Stomach (tissue), 9 donors: ENCODE measurements around the gene MDM4. TPM values are rescaled to one million over a fixed set of nuclear protein-coding genes. Genes with fewer than 3 reads are reported as not detected.
A peak's percentile ranks its signal among the peaks of the same experiment; 100 is the strongest.
"Not testable (repeated sequence)": the region's sequence is repeated elsewhere in the genome, so short reads cannot be mapped to it uniquely, and the experiment has no call there.

ENCODE experiments used
- DNase-seq, 2 donors: peaks; one replicate each; pipeline versions ENCODE4 v3.0.0 to v3.0.0-alpha.2; 2013 to 2019
- H3K27ac ChIP-seq, 5 donors: fragments of 200-600 bp in 4 of 5; sonication (generic) in 4 of 5; one replicate each; pipeline ENCODE4 v1.5.1; 2013 to 2019; ENCODE audit warnings: mild to moderate bottlenecking in 1 of 5, moderate library complexity in 1 of 5
- H3K27me3 ChIP-seq, 3 donors: fragments of 200-600 bp; sonication (generic); one replicate each; pipeline ENCODE4 v1.5.1; 2017 to 2019; ENCODE audit warnings: mixed run types in 1 of 3
- H3K36me3 ChIP-seq, 4 donors: fragments of 200-600 bp; sonication (generic); 1 replicate in 3 of 4; 2 replicates in 1 of 4; pipeline ENCODE4 v1.5.1; 2016 to 2019
- H3K4me1 ChIP-seq, 4 donors: fragments of 200-600 bp; sonication (generic); one replicate each; pipeline ENCODE4 v1.5.1; 2016 to 2019
- H3K4me3 ChIP-seq, 4 donors: fragments of 200-600 bp; sonication (generic) in 3 of 4; one replicate each; pipeline ENCODE4 v1.5.1; 2016 to 2019; ENCODE audit warnings: mild to moderate bottlenecking in 1 of 4
- H3K9me3 ChIP-seq, 4 donors: fragments of 200-600 bp; sonication (generic); one replicate each; pipeline ENCODE4 v1.5.1; 2016 to 2019
- CTCF ChIP-seq, 7 experiments: fragments of 450-650 bp in 4 of 7; fragments of 200-600 bp in 3 of 7; sonication (generic) in 3 of 7; IDR thresholded peaks; one replicate each; pipeline ENCODE4 v1.5.1; 2016 to 2019; ENCODE audit warnings: antibody characterized with exemption in 7 of 7, control low read depth in 2 of 7, mild to moderate bottlenecking in 1 of 7
- EP300 ChIP-seq: sonication (generic); formaldehyde crosslinking; IDR thresholded peaks from one replicate; pipeline ENCODE4 v1.6.1; 2017; ENCODE audit warnings: antibody characterized with exemption
- POLR2A ChIP-seq, 4 donors: fragments of 450-650 bp; IDR thresholded peaks; one replicate each; pipeline ENCODE4 v1.6.1; 2016; ENCODE audit warnings: antibody characterized with exemption in 4 of 4, control low read depth in 2 of 4, mild to moderate bottlenecking in 1 of 4, moderate library complexity in 1 of 4
- POLR2AphosphoS5 ChIP-seq, 3 donors: sonication (generic); formaldehyde crosslinking; IDR thresholded peaks; one replicate each; pipeline ENCODE4 v1.6.1; 2016; ENCODE audit warnings: antibody characterized with exemption in 3 of 3
- WGBS, 5 donors: extraction: QIAGEN DNeasy Blood & Tissue Kit in 3 of 5; methylation state at CpG; one replicate each; pipeline versions ENCODE4 v1.1.5 to v1.1.7; 2013 to 2018; 5-methylcytosine and 5-hydroxymethylcytosine counted together
- intact Hi-C: fragments of 100-400 bp; cut with DNase I; formaldehyde crosslinking; loops from one replicate; pipeline ENCODE4 v1.15.1; 2023; ENCODE audit warnings: low total_unique reads
- polyA plus RNA-seq, 3 donors: library from polyadenylated mRNA; stranded (reverse); fragments of 200-250 nt; gene quantifications; one replicate each; pipeline ENCODE4 v1.2.3, GENCODE V29; 2013
- total RNA-seq, 5 donors: library from RNA; depleted of rRNA; stranded (reverse); fragments of >200 nt; gene quantifications; one replicate each; pipeline versions ENCODE4 v1.1.0 to v1.2.3, GENCODE V29; 2014 to 2016
- donor health status: healthy with polysubstance abuse.
- donor health status: Bipolar disorder and iron deficiency.
- donor health status: healthy.

Gene MDM4
- total and polyA plus RNA-seq, 8 donors = 2.3 to 265 (median 44.4) TPM

- DNase-seq = no peak
- Histone ChIP-seq H3K27ac (no peak overlapping the region), H3K4me1 (peaks cover 18 to 42% (median 20%) of the 10 kb centered on the region in 4 donors), H3K27me3 (no peaks in the 10 kb centered on the region), H3K4me3 (no peak overlapping the region), H3K36me3 (no peaks in the 10 kb centered on the region), H3K9me3 (no peaks in the 10 kb centered on the region)
- intact Hi-C loops = no loop called here
- 81 to 89% (median 87%) methylated on average over 9 of the region's 9 CpGs for WGBS, 5 donors
- no peak for TF ChIP-seq EP300
- TF ChIP-seq POLR2AphosphoS5 (IDR thresholded peaks at IDR 0.05) = no peak
- no peak for TF ChIP-seq POLR2A (IDR thresholded peaks at IDR 0.05)
These were observed 7.0 kb upstream of the MDM4 start for GRCh38 chr1:204509186-204509635.

- intact Hi-C loops = no loop called here
- TF ChIP-seq EP300 = no peak
- no peak for TF ChIP-seq CTCF (IDR thresholded peaks at IDR 0.05)
- no peak for TF ChIP-seq POLR2A (IDR thresholded peaks at IDR 0.05)
- TF ChIP-seq POLR2AphosphoS5 (IDR thresholded peaks at IDR 0.05) = no peak
- H3K27ac ChIP-seq = no peak overlapping the region
These were observed 4.8 kb upstream of the MDM4 start for GRCh38 chr1:204511366-204511765.

GRCh38 chr1:204513117-204513716 is 3.0 kb upstream of the MDM4 start:
- peaks cover 13 to 25% (median 17%) of the 10 kb centered on the region in 4 donors for H3K4me1 ChIP-seq
- peaks cover 0 to 4% (median 2%) of the 10 kb centered on the region in 4 donors for H3K36me3 ChIP-seq
- no peak for TF ChIP-seq POLR2AphosphoS5 (IDR thresholded peaks at IDR 0.05)
- TF ChIP-seq CTCF (IDR thresholded peaks at IDR 0.05) = no peak
- no peak for TF ChIP-seq EP300
- H3K27me3 ChIP-seq = no peaks in the 10 kb centered on the region
- no peaks in the 10 kb centered on the region for H3K9me3 ChIP-seq
- H3K4me3 ChIP-seq = no peak overlapping the region
- intact Hi-C loops = no loop called here
- H3K27ac ChIP-seq = peak overlapping the region; percentile 39 to 77 (median 49)
- 54 to 77% (median 69%) methylated on average over 15 of the region's 15 CpGs for WGBS, 5 donors
- DNase-seq = no peak

More at GRCh38 chr1:204511366-204511765, 4.8 kb upstream of the MDM4 start:
- Histone ChIP-seq H3K9me3 (no peaks in the 10 kb centered on the region), H3K4me1 (peaks cover 6 to 29% (median 14%) of the 10 kb centered on the region in 4 donors), H3K27me3 (no peaks in the 10 kb centered on the region), H3K4me3 (no peak overlapping the region), H3K36me3 (no peaks in the 10 kb centered on the region)
- no peak for DNase-seq

GRCh38 chr1:204514828-204515227 is 1.4 kb upstream of the MDM4 start:
- Histone ChIP-seq H3K4me3 (no peak overlapping the region), H3K27ac (no peak overlapping the region), H3K36me3 (peaks cover 0 to 17% (median 8%) of the 10 kb centered on the region in 4 donors), H3K4me1 (peaks cover 20 to 41% (median 32%) of the 10 kb centered on the region in 4 donors), H3K27me3 (no peaks in the 10 kb centered on the region), H3K9me3 (no peaks in the 10 kb centered on the region)
- WGBS, 5 donors = 59 to 67% (median 65%) methylated on average over 2 of the region's 2 CpGs
- no peak for DNase-seq
- TF ChIP-seq POLR2A (IDR thresholded peaks at IDR 0.05) (no peak), EP300 (no peak)
- intact Hi-C loops = no loop called here

- H3K36me3 ChIP-seq = peaks cover 0 to 19% (median 8%) of the 10 kb centered on the region in 4 donors
- H3K4me3 ChIP-seq = peak overlapping the region; percentile 62 to 87 (median 73)
- H3K9me3 ChIP-seq, intact Hi-C loops, DNase-seq, H3K27me3 ChIP-seq: not testable (repeated sequence)
- peaks cover 30 to 65% (median 41%) of the 10 kb centered on the region in 4 donors for H3K4me1 ChIP-seq
- 77 to 94% (median 83%) methylated on average over 18 to 19 of the region's 19 CpGs for WGBS, 5 donors
- peak overlapping the region in 3 of 5 donors; percentile 93 to 96 (median 96) for H3K27ac ChIP-seq
These were observed 1.2 kb downstream of the MDM4 start for GRCh38 chr1:204517382-204517781.
